Brain microvascular endothelial cell (primary cell): ENCODE measurements around the gene SASH1.
A peak's percentile ranks its signal among the peaks of the same experiment; 100 is the strongest.
"Not testable (repeated sequence)": the region's sequence is repeated elsewhere in the genome, so short reads cannot be mapped to it uniquely, and the experiment has no call there.

ENCODE experiments used
- DNase-seq: peaks from one replicate; pipeline ENCODE4 v3.0.0-alpha.2; 2020
- H3K27ac ChIP-seq: fragments of 250-450 bp; sonication (Bioruptor Pico); 2 replicates; pipeline ENCODE4 v1.5.1; 2020; ENCODE audit warnings: mild to moderate bottlenecking, moderate library complexity
- H3K27me3 ChIP-seq: fragments of 250-450 bp; sonication (Bioruptor Pico); replicated peaks from 2 replicates; pipeline ENCODE4 v1.5.1; 2020; ENCODE audit warnings: mild to moderate bottlenecking
- H3K36me3 ChIP-seq: fragments of 250-450 bp; sonication (Bioruptor Pico); replicated peaks from 2 replicates; pipeline ENCODE4 v1.5.1; 2020; ENCODE audit warnings: mild to moderate bottlenecking
- H3K4me3 ChIP-seq: 2 replicates; pipeline ENCODE4 v1.5.1; 2011; ENCODE audit warnings: low read depth, mild to moderate bottlenecking, control low read depth, low read length, moderate library complexity
- CTCF ChIP-seq: IDR thresholded peaks from 2 replicates; pipeline ENCODE4 v1.5.1; 2011; ENCODE audit warnings: low read depth, mild to moderate bottlenecking, moderate library complexity, low read length, control low read depth, inconsistent platforms; ENCODE audit errors: missing control alignments
- in situ Hi-C: cut with HindIII; loops from 2 replicates; pipeline ENCODE4 v1.10.0; 2017; ENCODE audit warnings: low sequenced_read_pairs, low pct_ligation_motif_present

SASH1 gene

GRCh38 chr6:148374040-148374774, 31.6 kb downstream of the SASH1 start:
- H3K27ac ChIP-seq = no peak overlapping the region
- H3K4me3 ChIP-seq = no peak overlapping the region
- in situ Hi-C loops = no loop called here
- DNase-seq = no peak
- H3K27me3 ChIP-seq = no peaks in the 10 kb centered on the region
- no peak for TF ChIP-seq CTCF
- H3K36me3 ChIP-seq = no peaks in the 10 kb centered on the region

- Histone ChIP-seq H3K27ac (no peak overlapping the region), H3K36me3 (no peaks in the 10 kb centered on the region), H3K27me3 (no peaks in the 10 kb centered on the region), H3K4me3 (no peak overlapping the region)
- no peak for TF ChIP-seq CTCF
- in situ Hi-C loops = no loop called here
- no peak for DNase-seq
These were observed 32.8 kb downstream of the SASH1 start for GRCh38 chr6:148375401-148375800.

GRCh38 chr6:148379481-148379880, 36.8 kb downstream of the SASH1 start:
- no peaks in the 10 kb centered on the region for H3K27me3 ChIP-seq
- H3K27ac ChIP-seq = no peak overlapping the region
- H3K4me3 ChIP-seq = no peak overlapping the region
- TF ChIP-seq CTCF = no peak
- DNase-seq = no peak
- no peaks in the 10 kb centered on the region for H3K36me3 ChIP-seq
- in situ Hi-C loops = no loop called here

- no peak overlapping the region for H3K27ac ChIP-seq
- no peak for DNase-seq
- no peak for TF ChIP-seq CTCF
- no peaks in the 10 kb centered on the region for H3K27me3 ChIP-seq
- H3K36me3 ChIP-seq = no peaks in the 10 kb centered on the region
- in situ Hi-C loops = no loop called here
- H3K4me3 ChIP-seq = no peak overlapping the region
These were observed 37.5 kb downstream of the SASH1 start for GRCh38 chr6:148379966-148380713.

GRCh38 chr6:148382051-148382450, 39.4 kb downstream of the SASH1 start:
- in situ Hi-C loops, DNase-seq, H3K27me3 ChIP-seq, H3K4me3 ChIP-seq, H3K36me3 ChIP-seq, H3K27ac ChIP-seq: not testable (repeated sequence)

GRCh38 chr6:148382861-148383260, 40.2 kb downstream of the SASH1 start:
- no peaks in the 10 kb centered on the region for H3K27me3 ChIP-seq
- peak; percentile 59 for DNase-seq
- in situ Hi-C loops = no loop called here
- no peaks in the 10 kb centered on the region for H3K36me3 ChIP-seq
- H3K27ac ChIP-seq = peak overlapping the region; percentile 39
- H3K4me3 ChIP-seq = no peak overlapping the region
- TF ChIP-seq CTCF = no peak
